ELR (cell line): ENCODE results near the gene UBE2L3.
A peak's percentile ranks its signal among the peaks of the same experiment; 100 is the strongest.
"Not testable (repeated sequence)": the region's sequence is repeated elsewhere in the genome, so short reads cannot be mapped to it uniquely, and the experiment has no call there.

Source experiments
- DNase-seq: peaks from one replicate; pipeline ENCODE4 v3.0.0-alpha.2; 2015; ENCODE audit warnings: low read depth

UBE2L3 gene

DNA sequence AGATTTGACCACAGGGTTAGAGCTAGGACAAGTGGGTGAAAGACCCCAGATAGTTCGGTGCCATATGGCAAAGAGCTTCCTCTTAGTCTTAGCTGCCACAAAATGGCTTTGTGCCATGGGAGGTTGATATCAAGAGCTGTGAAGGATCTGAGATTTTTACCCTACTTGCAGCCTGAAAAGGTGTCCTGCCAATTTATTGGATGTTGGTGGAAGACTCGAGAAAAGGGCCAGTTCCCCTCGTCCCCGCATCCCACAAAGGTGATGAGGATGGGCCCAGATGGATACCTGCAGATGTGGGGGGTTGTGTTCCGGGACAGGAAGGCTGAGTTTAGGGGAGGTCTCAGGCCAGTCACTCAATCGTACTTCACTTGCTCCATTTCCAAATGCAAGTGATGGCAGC is 35.1 kb downstream of the UBE2L3 start:
- no peak for DNase-seq

DNA sequence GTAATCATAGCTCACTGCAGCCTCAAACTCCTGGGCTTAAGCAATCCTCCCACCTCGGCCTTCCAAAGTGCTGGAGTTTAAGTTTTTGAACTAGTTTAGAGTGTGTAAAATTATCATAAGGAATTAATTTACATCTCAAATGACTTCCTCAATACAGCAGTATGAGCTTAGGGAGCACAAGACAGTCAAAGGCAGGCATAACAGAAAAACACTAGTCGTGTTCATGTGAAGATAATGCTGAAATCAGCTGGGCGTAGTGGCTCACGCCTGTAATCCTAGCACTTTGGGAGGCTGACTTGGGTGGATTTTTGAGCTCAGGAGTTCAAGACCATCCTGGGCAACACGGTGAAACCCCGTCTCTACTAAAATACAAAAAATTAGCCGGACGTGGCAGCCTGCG is 36.5 kb downstream of the UBE2L3 start:
- no peak for DNase-seq

DNA sequence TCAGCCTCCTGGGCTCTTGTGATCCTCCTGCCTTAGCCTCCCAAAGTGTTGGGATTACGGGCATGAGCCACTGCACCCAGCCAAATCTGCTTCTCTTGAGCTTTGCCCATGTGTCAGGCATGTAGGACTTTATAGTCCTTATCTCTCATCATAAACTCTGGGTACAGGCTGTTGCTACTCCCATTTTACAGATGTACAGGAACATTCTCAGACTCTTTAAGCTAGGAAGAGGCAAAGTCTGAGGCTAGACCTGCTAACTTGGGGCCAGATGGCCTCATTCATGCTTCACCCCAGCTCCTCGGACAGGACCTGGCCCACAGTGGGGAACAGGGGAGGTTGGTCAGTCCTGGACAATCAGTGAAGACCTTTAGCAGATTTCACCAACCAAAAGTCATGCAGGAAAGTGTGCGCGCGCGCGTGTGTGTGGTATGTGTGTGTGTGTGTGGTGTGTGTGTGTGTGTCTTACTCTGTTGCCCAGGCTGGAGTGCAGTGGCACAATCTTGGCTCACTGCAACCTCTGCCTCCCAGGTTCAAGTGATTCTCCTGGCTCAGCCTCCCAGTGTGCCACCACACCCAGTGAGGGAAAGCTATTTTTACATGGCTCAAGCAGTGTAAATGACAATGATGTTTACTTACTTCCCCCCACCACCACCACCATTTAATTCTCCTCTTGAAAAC is 38.5 kb downstream of the UBE2L3 start:
- no peak for DNase-seq

DNA sequence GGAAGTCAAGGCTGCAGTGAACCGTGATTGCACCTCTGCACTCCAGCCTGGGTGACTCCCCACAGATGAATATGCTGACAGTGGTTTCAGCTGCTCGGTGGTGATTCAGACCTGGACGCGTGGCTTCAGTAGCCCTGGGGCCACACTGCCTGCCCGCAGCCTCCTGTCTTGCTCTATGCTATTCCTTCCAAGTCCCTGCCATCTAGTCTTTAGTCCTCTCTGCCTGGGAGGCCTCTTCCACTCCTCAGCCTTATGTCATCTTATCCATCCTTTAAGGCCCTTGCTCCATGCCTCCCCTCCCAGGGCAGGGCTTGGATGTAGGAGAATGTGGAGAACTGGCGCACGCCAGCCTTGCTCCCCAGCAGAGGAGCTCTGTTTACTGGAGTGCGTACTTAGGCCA is 39.3 kb downstream of the UBE2L3 start:
- peak; percentile 59 for DNase-seq

DNA sequence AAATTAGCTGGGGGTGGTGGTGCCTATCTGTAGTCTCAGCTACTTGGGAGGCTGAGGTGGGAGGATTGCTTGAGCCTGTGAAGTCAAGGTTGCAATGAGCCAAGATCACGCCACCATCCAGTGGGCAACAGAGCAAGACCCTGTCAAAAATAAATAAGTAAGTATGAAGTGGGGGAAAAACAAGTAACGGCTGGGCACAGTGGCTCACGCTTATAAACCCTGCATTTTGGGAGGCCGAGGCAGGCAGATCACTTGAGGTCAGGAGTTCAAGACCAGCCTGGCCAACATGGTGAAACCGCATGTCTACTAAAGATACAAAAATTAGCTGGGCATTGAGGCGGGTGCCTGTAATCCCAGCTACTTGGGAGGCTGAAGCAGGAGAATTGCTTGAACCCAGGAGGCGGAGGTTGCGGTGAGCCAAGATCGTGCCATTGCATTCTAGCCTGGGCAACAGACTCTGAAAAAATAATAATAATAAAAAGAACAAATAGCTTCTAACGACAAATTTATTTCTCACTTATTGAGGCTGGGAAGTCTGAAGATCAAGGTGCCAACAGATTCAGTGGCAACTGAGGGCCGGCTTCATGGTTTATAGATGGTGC is 42.1 kb downstream of the UBE2L3 start:
- DNase-seq: not testable (repeated sequence)

DNA sequence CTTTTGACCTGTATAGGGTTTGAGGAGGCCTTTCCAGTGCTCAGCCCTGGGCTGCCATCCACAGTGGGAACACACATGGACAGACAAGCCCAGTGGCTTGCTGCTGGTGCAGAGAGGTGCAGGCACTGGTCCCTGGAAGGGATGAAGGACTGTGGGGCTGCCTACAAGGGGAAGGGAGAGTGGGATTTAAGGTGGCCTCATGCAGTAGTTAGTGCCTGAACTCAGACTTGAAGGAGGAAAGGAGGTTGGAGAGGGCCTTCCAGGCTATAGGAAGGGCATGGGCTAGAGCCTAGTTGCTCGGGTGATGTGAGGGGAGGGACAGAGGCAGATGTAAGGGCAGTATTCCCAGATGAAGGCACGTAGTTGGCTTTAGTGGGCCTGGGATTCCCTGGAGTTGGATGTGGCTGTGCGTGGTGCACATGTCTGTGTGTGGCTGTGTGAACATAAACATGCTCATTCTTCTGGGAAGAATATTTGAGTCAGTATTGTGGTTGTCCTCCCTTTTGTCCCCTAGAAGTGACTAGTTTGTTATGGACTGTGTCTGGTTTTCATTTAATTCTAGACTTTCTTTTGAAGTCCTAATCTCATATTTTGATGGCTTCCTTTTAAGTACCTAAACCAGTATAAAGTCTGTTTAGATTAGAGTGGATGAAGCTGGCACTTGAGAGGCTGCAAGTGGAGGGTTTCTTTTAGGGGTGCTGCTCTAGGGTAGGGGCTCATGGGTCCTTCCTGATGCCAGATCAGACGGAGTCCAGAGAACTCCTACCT is 43.9 kb downstream of the UBE2L3 start:
- DNase-seq: no peak

DNA sequence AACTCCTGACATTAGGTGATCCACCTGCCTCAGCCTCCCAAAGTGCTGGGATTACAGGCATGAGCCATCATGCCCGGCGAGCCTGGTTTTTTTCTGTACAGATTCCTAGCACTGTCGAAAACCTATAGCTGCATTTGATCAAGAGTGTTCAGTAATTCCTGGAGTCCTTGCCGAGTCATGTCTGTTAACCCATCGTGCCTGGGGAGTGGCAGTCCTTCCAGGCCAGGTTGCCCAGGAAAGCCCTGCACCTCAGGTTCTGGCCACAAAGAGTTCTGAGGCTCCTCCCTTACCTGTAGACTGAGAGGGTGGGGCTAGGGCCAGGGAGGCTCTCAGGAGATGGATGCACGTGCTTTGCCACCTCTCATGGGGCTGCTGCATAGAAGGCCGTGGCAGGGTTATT is 45.3 kb downstream of the UBE2L3 start:
- DNase-seq: no peak

DNA sequence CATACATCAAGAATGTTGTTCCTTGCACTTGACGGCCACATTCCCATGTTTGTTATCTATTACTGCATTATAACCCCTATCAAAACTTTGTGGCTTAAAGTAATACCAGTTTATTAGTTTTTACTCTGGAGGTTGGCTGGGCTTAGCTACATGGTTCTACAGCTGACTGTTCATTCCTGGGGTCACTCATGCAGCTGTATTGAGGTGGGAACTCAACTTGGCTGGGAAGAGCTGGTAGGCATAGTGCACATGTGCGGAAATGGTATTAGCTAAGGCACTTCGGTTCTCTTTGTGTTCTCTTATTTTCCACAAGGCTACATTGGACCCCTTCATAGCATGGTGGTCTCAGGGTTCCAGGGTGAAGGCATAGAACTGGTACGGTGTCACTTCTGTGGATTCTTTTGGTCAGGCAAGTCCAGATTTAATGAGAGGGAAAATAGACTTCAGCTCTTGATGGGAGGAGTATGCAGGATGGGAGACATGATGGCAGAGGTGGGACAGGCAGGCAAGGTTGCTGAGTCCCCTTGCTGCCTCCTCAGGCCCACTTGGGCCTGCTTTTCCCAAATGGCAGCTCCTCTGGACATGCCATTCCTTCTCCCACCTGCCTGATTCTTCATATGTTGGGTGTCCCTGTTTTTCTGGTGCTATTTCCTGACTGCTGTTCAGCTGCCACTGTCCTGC is 46.2 kb downstream of the UBE2L3 start:
- no peak for DNase-seq

DNA sequence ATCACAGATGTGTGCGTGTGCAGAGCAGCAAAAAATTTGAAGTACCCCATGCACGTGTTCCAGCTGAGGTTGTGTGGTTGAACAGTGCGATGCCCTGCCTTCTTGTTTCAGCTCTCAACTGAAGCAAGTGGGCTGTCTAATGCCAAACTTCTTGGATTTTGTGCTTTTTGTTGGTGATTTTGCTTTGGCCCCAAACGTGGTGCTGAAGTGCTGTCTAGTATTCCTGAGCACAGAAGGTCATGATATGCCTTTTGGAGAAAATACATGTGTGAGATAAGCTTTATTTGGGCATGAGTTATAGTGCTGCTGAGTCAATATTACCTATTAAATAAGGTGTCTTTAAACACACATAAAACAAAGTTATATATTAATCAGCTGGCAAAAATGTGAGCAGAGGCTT is 48.2 kb downstream of the UBE2L3 start:
- no peak for DNase-seq

DNA sequence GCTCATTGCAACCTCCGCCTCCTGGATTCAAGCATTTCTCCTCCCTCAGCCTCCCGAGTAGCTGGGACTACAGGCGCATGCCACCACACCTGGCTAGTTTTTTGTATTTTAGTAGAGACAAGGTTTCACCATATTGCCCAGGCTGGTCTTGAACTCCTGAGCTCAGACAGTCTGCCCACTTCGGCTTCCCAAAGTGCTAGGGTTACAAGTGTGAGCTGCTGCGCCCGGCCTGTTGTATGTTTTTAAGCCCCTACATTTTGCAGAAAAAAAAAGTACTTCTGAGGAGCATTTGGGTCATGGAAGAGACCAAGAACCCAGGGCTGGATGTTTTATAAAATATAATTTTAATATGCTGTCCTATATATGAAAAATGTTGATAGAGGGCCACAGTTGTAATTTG is 49.8 kb downstream of the UBE2L3 start:
- DNase-seq: not testable (repeated sequence)

DNA sequence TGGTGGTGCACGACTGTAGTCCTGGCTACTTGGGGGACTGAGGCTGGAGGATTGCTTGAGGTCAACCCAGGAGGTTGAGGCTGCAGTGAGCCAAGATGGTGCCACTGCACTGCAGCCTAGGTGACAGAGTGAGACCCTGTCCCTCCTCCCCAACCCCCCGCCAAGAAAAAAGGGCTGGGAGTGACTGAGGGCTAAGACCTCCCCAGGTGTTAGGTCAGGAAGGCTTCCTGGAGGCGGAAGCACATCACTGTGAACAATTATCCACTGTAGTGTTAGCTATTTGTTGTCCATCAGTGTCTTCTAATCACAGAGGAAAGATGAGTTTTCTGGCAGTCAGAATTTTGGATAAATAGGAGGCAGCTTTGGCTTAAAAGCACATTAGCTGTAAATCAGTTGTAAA is 53.5 kb downstream of the UBE2L3 start:
- no peak for DNase-seq

DNA sequence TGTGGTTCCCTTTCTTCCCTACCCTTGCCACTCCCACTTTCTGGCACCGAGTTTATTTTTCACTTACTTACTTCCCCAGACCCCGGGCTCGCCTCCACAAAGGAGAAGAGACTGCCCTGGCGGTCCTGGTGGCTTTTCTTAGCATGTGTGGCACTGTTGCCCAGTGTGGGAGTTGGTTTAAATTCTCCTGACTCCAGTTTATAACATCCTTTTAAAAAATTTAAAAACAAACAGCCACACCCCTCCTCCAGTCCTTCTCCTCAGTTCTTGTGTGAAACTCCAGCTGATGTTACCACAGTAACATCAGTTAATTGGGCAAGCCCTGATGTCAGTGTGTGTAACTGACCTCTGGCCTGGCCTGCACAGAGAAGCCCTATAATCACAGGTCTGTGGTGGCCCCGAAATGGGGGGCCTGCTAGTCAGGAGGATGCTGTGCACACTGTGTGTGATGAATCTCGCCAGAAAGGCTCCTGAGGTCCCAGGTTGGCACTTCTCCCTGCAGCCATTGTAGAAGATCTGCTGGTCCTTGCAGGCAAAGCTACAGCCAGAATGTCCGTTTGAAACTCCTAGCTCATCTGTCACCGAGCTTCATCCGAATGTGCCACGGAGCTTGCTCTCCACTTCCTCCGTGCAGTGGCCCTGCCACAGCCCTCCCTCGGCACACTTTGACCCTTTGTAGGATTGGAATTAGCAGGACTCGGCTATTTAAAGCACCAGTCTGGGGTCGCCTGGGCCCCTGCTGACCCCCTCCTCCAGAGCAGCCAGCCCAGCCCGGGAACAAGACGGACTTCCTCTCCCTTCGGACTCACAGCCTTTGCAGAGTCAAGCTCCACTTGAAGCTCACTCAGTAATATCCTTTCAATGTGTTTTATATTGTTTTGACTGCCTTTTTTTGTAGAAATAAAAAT is 54.8 kb downstream of the UBE2L3 start:
- DNase-seq: no peak

DNA sequence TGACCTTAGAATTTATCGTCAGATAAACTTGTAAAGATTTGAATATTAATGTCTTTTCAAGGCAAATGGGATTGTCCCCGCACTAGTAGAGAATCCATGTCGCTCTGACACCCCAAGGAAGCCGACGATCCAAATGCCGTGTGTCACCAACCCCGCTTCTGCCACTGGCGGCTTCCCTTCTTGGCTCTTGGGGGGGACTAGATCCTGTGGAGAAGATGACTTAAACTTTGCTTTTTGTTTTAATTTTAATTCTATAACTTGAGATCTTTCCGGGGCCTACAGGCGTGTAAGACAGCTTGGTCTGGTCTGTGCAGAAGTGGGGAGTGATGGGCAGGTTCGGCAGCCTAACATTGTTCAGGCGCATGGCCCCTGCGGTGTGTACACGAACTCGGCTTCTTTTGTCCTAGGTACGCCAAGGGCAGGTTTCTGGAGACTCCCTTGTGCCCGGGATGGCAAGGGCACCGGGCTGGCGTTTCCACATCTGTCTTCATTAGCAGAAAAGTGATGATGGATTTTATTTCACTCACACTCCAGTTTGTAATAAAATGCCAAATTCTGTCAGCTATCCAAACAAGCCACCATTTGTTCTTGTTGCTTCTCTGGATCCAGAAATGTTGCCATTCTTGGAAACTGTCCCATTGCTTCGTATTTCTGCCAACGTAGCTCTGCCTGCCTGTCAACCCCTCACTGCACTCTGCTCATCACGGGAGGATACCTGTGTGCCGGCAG is 55.6 kb downstream of the UBE2L3 start:
- DNase-seq: no peak

DNA sequence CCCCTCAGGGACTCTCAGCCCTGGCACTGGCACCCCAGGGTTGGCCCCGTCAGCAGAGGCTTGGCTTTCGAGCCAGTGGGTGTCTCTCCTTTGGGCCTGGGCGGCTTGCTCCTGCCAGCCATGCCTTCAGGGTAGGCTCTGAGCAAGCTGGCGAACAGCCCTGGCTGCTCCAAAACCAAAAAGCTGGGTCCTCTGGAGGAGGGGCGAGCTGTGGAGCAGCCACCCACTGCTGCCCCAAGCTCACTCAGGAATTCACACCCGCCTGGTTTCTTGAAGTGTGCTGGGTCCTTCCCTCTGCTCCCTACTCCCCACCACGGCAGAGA is 56.1 kb downstream of the UBE2L3 start:
- DNase-seq: no peak

DNA sequence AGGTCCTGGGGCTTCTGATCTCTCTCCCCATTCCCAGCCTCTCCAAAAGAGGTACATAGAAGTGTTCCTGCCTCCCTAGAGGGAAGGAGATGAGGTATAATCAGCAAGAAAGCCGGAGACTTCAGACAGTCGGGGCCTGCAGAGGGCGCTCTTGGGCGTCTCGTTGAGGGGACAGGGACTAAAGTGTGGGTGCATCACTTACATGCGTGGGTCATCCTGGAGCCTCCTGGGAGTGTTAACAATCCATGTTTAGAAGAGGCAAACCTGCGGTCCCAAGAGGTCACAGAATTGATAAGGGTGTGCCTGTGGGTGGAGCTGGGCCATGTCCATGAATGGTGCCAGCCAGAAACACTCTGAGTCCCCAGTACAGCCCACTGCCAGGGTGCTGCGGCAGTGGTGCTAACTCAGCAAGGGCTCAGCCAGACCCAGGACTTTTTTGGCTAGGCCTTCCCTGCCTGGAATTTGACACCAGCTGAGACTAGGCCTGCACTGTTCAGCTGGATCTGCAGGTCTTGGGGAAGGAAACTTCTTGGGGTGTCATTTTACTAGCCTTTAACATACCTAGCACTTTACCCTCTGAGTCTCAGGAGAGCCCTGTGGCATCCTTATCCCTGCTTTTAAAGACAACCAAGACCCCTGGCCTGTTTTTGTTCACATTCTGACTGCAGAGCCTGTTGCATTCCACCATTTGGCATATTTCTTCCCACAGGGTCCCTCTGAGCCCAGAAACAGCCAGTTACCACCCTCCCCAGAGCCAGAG is 56.8 kb downstream of the UBE2L3 start:
- peak; percentile 52 for DNase-seq

DNA sequence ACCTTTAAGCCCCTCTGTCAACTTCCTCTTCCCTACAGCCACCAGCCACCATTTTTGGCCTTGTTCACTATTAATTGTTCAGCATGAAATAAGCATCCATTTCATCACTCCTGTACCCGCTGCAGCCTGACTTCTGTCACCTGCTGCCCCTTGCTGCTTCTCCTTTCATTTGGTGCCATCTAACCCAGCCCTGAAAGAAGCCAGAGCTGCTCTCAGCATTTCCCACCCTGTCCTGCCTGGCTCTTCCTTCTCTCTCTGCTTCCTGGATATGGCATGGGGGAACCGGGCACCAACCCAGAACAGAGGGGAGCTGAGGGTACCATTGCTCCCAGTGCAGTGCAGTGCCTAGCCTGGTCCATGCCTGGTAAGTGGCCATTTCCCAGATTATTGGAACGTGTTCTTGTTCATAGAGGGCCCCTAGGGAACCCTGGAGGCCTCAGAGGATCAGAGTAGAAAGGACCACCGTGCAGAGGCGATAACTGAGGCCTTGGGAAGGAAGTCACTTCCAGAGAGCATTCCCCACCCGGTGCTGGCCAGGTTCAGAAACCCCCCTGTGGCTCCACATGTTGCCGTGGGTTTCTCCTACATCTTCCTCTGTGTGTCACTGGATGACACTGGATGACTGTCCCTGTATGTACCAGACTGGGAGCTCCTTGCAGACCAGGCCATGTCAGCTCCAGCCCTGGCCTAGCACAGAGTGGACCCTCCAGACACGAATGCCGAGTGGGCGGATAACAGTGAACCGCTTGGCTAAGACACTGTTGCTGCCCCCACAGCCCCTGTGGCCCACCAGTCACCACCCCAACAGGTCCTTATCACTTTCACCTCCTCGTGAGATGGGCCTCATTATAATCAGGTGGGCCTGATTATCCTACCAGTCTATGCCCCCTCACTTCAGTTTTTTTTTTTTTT is 57.6 kb downstream of the UBE2L3 start:
- DNase-seq: peak; percentile 23

DNA sequence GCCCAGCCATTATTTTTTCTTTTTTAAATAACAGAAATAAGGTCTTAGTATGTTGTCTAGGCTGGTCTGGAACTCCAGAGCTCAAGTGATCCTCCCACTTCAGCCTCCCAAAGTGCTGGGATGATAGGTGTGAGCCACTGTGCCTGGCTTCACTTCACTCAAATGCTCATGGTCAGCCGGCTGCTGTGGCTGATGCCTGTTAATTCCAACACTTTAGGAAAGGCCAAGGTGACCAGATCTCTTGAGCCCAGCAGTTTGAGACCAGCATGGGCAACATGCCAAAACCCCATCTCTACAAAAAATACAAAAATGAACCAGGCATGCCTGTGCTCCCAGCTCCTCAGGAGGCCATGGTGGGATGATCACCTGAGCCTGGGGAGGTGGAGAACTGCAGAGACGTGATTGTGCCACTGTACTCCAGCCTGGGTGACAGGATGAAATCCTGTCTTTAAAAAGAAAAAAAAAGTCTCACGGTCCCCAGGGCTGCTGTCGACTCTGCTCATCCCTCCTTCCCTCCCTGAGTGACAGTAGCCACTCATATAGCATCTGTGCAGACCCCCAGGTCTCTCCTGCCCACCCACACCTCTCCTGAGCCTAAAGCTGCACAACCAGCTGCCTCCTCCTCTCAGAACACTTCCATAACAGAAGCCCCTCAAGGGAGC is 58.7 kb downstream of the UBE2L3 start:
- no peak for DNase-seq

DNA sequence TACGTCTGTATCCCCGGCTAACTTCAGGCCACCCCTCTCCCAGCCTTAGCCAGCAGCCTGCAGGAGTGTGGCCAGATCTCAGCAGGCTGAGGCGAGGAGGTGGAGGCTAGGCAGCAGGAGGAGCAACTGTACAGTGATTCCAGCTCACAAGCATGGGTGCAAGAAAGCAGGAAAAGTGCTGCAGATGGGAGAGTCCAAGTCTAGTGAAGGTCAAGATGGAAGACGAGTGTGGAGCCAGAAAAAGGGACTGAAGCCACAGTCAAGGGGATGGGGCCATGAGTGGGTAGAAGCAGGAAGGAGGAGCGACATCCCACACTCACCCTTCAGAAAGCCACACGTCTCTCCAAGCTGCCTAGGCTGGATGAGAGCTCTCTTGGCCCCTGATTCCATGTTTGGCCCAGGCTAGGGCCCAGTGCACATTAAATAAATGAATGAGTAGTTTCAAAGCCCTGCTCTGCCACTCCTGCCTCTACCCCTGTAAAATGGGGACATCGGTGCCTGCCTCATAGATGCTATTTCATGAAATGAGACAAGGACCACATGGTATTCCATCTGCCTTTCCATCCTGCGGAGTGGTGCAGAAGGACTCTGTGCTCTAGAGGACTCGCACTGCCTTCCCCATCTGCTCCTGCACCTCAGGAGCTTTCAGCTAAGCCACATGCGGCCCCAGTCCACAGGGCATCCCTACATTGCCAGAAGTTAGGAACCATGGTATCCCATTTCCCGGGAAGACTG is 59.4 kb downstream of the UBE2L3 start:
- no peak for DNase-seq
